ENCODE data around the gene INO80.

INO80 gene

GRCh38 chr15:40932649-40933516, 183.2 kb downstream of the INO80 start:
- no peak for DNase-seq (ENCODE audit: low read depth)
- H3K4me3 ChIP-seq (ENCODE audit: low read depth, low read length): no peak overlapping the region

GRCh38 chr15:40932156-40932555, 183.9 kb downstream of the INO80 start:
- no peak for TF ChIP-seq CTCF (IDR thresholded peaks at IDR 0.05; ENCODE audit: control insufficient read depth, extremely low read depth, insufficient read depth)
- DNase-seq (ENCODE audit: low read depth): no peak

More at GRCh38 chr15:40932649-40933516, 183.2 kb downstream of the INO80 start:
- no peak for TF ChIP-seq CTCF (IDR thresholded peaks at IDR 0.05; ENCODE audit: control insufficient read depth, extremely low read depth, insufficient read depth)

GRCh38 chr15:40931300-40932142, 184.6 kb downstream of the INO80 start:
- no peak overlapping the region for H3K4me3 ChIP-seq (ENCODE audit: low read depth, low read length)
- no peak for TF ChIP-seq CTCF (IDR thresholded peaks at IDR 0.05; ENCODE audit: control insufficient read depth, extremely low read depth, insufficient read depth)
- no peak for DNase-seq (ENCODE audit: low read depth)

More at GRCh38 chr15:40932156-40932555, 183.9 kb downstream of the INO80 start:
- H3K4me3 ChIP-seq (ENCODE audit: low read depth, low read length): no peak overlapping the region

GRCh38 chr15:40930430-40931299, 185.4 kb downstream of the INO80 start:
- TF ChIP-seq CTCF (IDR thresholded peaks at IDR 0.05; ENCODE audit: control insufficient read depth, extremely low read depth, insufficient read depth): peak; percentile 77
- H3K4me3 ChIP-seq (ENCODE audit: low read depth, low read length): peak overlapping the region; percentile 18; the same call in 1 of the 2 replicates
- no peak for DNase-seq (ENCODE audit: low read depth)

- no peak for TF ChIP-seq CTCF (IDR thresholded peaks at IDR 0.05; ENCODE audit: control insufficient read depth, extremely low read depth, insufficient read depth)
- DNase-seq (ENCODE audit: low read depth): no peak
- H3K4me3 ChIP-seq (ENCODE audit: low read depth, low read length): peak overlapping the region; percentile 48
Measured at GRCh38 chr15:40929660-40930429, 186.2 kb downstream of the INO80 start.

Measured in LNCaP clone FGC (cell line).